Measurements from ENCODE around the gene FAM120B. TPM values are rescaled to one million over a fixed set of nuclear protein-coding genes. Genes with fewer than 3 reads are reported as not detected.
A peak's percentile ranks its signal among the peaks of the same experiment; 100 is the strongest.

FAM120B gene
- total RNA-seq, 3 donors from 2014 or later, result 30.7 to 40.0 (median 38.3) TPM

GRCh38 chr6:170293341-170294231 lies 13.0 kb upstream of the FAM120B start:
- ATAC-seq, result no peak
- Histone ChIP-seq H3K36me3 (ENCODE audit: low read depth) (no peaks in the 10 kb centered on the region), H3K4me1 (ENCODE audit: low read depth) (peaks cover 59% of the 10 kb centered on the region), H3K9me3 (no peaks in the 10 kb centered on the region), H3K4me3 (no peak overlapping the region)
- no peak for TF ChIP-seq CTCF (IDR thresholded peaks at IDR 0.05)
- DNase-seq, result no peak
- intact Hi-C loops (cut with DNase I, micrococcal nuclease), result no loop called here

- Histone ChIP-seq H3K9me3 (no peaks in the 10 kb centered on the region), H3K36me3 (ENCODE audit: low read depth) (no peaks in the 10 kb centered on the region), H3K4me3 (no peak overlapping the region), H3K4me1 (ENCODE audit: low read depth) (peaks cover 52% of the 10 kb centered on the region)
- ATAC-seq, result no peak
- no peak for DNase-seq
- intact Hi-C loops (cut with DNase I, micrococcal nuclease), result no loop called here
- TF ChIP-seq CTCF (IDR thresholded peaks at IDR 0.05), result no peak
Observed at GRCh38 chr6:170294298-170294730, 12.2 kb upstream of the FAM120B start.

GRCh38 chr6:170294813-170295509 lies 11.6 kb upstream of the FAM120B start:
- no peak for TF ChIP-seq CTCF (IDR thresholded peaks at IDR 0.05)
- Histone ChIP-seq H3K36me3 (ENCODE audit: low read depth) (no peaks in the 10 kb centered on the region), H3K9me3 (no peaks in the 10 kb centered on the region), H3K4me1 (ENCODE audit: low read depth) (peaks cover 45% of the 10 kb centered on the region), H3K4me3 (no peak overlapping the region)
- no peak for ATAC-seq
- intact Hi-C loops (cut with DNase I, micrococcal nuclease), result no loop called here
- DNase-seq, result peak in 2 of 3 donors; percentile 10 to 55

GRCh38 chr6:170295510-170296422 lies 10.8 kb upstream of the FAM120B start:
- TF ChIP-seq CTCF (IDR thresholded peaks at IDR 0.05), result no peak
- intact Hi-C loops (cut with DNase I, micrococcal nuclease), result no loop called here
- no peaks in the 10 kb centered on the region for H3K9me3 ChIP-seq
- H3K36me3 ChIP-seq (ENCODE audit: low read depth), result no peaks in the 10 kb centered on the region
- DNase-seq, result peak; percentile 52 to 70 (median 64)
- no peak overlapping the region for H3K4me3 ChIP-seq
- H3K4me1 ChIP-seq (ENCODE audit: low read depth), result peaks cover 44% of the 10 kb centered on the region
- peak; percentile 57 for ATAC-seq

- Histone ChIP-seq H3K4me3 (no peak overlapping the region), H3K36me3 (ENCODE audit: low read depth) (no peaks in the 10 kb centered on the region), H3K4me1 (ENCODE audit: low read depth) (peaks cover 40% of the 10 kb centered on the region), H3K9me3 (no peaks in the 10 kb centered on the region)
- DNase-seq, result peak in 1 of 3 donors; percentile 40
- intact Hi-C loops (cut with DNase I, micrococcal nuclease), result no loop called here
- ATAC-seq, result no peak
- no peak for TF ChIP-seq CTCF (IDR thresholded peaks at IDR 0.05)
Observed at GRCh38 chr6:170296423-170296745, 10.2 kb upstream of the FAM120B start.
